HG03565 (cell line): ENCODE results near the gene ABCA10.
"Not testable (repeated sequence)": the region's sequence is repeated elsewhere in the genome, so short reads cannot be mapped to it uniquely, and the experiment has no call there.

ENCODE experiments used
- ATAC-seq: cut with Tn5 transposase; IDR thresholded peaks from one replicate; pipeline ENCODE4 v1.9.1; 2021; ENCODE audit warnings: mild to moderate bottlenecking, moderate library complexity; ENCODE audit not compliant: unreplicated experiment

ABCA10 gene

DNA sequence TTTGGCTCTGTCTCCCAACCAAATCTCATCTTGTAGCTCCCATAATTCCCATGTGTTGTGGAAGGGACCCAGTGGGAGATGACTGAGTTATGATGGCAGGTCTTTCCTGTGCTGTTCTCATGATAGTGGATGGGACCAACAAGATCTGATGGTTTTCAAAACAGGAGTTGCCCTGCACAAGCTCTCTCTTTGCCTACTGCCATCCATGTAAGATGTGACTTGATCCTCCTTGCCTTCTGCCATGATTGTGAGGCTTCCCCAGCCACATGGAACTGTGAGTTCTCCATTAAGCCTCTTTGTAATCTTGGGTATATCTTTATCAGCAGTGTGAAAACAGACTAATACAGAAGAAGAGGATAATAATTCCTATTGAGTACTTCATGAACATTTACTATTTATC lies 60.0 kb downstream of the ABCA10 start:
- ATAC-seq: not testable (repeated sequence)

DNA sequence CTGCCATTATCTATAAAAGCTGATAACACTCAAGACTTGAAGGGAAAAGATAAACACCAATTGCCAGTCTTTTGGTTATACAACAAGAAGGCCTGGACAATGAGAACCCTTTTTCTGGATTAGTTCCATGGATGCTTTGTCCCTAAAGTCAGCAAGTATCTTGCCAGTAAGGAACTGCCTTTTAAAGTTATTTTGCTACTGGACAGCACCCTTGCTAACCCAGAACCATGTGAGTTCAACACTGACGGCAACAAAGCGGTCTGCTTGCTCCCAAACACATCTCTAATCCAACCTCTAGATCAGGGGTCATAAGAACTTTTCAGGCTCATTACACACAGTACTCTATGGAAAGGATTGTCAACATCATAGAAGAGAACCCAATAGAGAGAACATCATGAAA lies 61.7 kb downstream of the ABCA10 start:
- ATAC-seq: no peak

DNA sequence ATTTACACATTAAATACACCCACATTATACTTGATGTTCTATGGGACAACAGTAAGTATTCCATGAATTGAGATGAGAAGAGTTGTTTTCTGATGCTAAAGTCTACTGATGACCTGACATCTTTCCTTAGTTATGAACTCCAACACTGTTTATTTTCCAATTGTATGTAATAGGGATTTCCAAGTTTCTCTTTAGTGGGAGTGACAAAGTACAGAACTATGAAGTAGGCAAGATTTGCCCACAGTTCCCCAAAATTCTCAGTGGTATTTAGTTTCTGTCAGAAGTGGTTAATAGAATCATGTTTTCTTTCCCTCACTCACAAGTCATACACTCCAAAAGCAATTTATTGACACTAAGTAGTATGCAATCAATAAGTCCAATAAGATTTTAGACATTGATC lies 64.4 kb downstream of the ABCA10 start:
- no peak for ATAC-seq

DNA sequence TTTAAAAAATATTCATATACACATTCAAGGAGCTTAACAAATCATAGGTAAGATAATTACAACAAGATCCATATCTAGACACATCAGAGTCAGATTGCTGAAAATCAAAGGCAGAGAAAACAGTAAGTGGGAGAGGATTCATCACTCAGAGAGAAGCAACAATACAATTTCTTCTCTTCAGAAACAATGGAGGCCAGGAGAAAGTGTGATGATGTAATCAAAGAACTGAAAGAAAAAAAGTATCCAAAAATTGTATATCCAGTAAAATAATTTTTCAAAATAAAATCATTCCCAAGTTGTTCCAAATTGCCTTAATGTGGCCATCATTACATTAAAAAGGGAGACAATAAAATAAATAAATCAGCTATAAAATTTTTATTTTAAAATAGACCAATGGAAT lies 69.2 kb downstream of the ABCA10 start:
- ATAC-seq: no peak

DNA sequence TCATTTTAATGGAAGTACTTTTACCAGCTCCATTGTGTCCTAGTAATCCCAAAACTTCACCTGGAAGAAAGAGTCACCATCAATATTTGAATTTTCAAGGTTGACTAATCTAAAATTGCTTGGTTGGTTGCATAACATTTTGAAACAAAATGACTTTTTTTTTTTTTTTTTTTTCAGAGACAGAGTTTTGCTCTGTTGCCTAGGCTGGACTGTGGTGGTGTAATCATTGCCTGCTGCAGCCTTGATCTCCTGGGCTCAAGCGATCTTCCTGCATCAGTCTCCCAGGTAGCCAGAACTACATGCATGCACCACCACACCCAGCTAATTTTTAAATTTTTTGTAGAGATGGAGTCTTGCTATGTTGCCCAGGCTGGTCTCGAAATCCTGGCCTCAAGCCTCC lies 74.4 kb downstream of the ABCA10 start:
- no peak for ATAC-seq

DNA sequence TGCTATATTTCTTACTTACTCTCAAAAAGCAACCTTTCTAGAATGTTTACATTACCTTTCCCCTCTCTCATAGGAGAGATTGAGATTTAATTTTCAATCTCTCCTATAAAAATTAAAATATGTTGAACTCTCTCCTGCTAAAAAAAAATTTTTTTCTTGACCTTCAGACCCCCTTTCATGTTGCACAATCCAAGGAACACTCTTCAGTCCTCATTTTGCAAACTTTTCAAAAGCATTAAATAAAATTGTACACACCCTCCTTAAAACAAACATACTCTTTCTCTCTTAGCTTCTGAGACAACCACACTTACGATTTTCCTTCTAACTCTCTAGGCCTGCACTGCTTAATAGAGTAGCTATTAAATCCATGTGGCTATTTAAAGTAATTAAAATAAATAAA lies 78.3 kb downstream of the ABCA10 start:
- no peak for ATAC-seq

DNA sequence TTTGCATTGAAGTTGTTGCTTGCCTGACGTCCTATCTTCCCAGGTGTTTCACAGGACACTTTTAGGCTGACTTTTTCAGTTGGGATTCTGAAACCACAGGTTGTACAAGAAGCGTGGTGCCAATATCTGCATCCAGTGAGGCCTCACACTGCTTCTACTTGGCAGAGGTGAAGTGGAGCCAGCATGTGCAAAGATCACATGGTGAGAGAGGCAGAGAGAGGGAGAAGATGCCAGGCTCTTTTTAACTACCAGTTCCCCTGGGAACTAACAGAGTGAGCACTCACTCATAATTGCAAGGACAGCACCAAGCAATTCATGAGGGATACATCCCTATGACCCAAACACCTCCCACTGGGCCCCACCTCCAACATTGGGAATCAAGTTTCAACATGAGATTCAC lies 81.2 kb downstream of the ABCA10 start:
- no peak for ATAC-seq

DNA sequence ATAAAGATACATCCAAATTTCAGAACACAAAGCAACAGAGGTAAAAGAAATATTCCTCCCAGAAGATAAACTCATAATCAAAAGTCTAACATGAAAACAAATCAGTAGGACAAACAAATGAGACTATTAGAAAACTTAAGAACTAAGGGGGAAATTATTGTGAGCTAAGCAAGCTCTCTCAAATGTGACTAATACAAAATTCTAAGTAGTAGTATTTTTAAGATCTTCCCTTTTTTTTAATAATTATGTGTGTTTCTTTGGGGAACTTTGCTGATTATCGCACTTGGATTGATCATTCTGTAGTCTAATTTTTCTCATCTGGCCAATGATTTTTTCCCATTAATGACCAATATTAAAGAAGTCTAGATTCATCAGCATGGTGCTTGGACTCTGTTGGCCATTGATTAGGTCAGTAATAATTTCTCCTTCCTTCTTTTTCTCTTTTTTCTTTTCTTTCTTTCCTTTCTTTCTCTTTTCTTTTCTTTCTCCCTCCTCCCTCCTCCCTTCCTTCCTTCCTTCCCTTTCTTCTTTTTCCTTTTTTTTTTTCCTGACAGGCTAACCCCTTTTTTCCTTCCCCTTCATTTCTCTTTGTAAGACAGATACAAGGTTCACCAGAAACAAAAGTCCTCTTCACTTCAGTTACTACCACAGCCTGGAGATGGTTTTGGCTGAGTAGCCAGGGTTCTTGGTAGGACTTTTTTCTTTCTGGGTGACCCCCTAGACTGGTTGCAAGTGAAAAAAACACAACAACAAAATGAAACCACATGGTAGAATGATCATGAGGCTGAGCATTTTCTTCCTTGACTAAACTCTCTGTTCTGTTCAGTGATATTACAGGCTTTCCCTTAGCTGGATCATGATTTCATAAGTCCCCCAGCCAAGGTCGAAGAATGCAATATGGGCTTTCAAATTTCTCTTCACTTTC lies 84.0 kb downstream of the ABCA10 start:
- no peak for ATAC-seq

DNA sequence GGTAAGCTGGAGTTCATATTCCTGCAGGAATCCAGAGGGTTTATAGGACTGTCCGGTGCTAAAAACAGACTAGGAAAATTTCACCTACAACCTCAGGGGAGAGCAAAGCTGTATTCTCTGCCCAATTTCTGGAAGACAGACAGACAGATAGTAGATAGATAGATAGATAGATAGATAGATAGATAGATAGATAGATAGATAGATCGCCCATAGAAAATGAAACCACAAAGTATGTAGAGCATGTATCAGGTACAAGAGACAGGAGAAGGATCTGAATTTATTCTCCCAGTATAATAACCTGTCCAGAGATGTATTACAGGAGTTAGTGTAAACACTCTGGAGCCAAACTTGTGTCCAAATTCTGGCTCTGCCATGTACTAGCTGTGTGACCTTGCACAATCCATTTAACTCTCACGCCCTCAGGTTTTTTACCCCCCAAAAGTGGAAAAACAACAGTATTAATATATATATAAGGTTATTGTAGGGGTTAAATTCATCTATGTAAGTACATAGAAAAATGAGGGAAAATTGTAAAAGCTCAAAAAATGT lies 84.9 kb downstream of the ABCA10 start:
- ATAC-seq: no peak

DNA sequence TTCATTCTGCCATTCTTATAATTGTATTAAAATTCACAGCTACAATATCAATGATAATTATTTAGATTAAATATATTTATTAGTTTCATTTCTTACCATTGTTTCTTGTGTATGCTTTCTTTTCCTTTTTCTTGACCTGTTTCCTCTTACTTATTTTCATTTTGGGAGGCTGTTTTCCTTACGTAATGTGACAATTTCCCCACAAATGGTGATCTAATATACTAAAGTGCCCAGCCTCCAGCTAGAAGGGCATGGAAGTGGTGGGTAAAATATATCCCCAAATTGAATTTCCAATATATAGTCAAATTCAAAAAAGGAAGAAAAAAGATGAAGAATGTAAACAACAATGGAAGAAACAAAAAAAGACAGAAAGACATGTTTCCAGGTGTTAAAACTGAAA lies 85.5 kb downstream of the ABCA10 start:
- no peak for ATAC-seq

DNA sequence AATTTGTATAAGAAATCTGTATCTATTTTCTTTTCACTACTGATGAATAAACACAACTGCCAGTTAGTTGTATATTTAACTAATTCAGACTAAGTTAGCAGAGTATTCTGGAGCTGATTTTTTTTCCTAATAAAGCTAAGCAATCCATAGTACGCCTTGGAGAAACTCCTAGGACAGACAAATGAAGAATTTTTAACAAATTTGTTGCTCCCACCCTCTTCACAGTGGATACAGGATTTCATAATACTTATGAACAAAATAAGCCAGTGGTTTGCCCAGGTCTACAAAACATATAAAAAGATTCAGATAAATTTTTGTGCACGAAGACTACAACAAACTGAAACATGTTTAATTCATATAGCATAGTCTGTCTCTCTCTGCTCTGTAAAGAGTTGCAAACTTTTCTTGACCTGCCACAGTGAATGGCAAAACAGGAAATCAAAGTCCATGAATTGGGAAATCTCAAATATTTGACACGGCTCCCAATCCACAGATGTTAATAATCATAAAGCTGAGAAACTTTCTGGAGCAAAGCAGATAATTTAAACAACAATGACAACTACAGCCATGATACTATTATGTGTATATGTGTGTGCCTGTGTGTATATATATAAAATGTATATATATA lies 86.3 kb downstream of the ABCA10 start:
- ATAC-seq: no peak

DNA sequence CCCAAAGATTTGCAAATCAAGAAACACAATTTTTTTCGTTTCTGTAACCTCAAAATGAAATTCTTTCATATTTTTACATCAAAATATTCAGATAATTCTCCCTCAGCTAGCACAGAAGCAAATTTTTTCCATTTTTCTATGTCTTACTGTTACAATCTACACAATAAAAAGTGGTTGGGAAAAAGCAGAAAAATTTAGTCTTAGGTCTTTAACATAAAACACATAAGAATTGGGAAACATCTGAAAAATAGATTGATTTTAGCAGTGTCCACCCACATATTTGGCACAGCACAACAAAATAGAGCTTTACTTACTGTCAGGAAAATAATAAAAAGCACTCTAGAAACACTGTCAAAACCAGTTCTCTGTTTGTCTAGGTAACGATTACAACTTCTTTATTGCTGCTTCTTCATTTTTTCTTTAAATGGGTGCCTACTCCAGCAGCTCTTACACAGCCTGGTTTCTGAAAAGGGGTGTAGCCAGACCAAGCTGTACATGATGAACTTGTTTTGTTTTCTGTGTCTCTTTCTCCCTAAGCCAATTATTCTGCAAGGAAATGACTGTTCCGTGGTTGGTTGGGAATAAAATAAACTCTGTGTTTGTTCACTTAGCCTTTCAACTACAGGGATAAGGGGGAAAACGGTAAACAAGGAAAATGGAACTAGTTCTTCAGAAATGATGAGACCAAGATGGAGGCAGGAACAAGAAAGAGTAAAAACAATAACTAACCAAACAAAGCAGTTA lies 87.0 kb downstream of the ABCA10 start, which contains the start of gene ABCA6:
Gene ABCA6, minus strand, starts transcription at position 465 of the 744 bp plus-strand sequence. CDS start 1,192 bp downstream, outside the sequence.
- ATAC-seq: no peak

DNA sequence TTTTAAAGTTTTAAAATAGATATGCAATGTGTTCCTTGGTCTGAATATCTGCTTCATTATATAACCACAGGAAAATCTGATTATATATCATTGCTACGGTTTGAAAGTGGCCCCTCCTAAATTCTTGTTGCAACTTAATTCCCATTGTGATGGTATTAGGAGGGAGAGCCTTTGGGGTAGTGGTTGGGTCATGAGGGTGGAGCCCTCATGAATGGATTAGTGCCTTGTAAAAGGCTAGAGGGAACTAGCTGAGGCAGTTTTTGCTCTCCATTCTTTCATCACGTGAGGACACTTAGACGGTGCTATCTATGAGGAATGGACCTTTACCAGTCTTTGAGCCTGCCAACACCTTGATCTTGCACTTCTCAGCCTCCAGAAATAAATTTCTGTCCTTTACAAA lies 94.5 kb downstream of the ABCA10 start:
- ATAC-seq: no peak

DNA sequence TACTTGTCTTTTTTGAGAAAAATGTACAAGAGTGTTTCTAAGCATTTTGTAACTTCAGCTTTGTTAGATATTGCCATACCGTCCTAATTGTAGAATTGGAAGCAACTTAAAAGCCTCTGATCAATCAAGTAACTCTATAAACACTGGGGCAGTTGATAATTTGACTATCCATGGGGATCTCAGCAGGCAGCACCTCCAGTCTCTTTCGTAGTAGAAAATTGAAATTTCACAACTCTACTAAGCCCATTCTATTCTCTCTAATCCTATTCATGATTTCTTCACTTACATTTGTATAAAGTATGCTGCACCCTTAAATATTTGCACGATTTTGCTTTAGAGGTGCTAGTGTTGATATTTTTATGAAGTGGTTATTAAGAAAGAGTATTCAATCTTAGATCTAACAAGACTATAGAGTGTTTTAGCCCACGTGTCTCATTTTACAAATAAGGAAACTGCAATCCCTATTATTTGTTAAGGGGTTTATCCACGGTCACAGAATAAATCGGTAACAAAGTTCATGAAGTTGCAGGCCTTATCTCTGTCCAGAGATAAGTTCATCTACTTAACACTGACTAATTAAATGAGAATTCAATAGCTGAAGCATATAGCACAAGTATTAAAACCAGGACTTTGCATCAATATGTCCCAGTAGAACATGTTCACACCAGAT lies 97.9 kb downstream of the ABCA10 start:
- ATAC-seq: no peak

DNA sequence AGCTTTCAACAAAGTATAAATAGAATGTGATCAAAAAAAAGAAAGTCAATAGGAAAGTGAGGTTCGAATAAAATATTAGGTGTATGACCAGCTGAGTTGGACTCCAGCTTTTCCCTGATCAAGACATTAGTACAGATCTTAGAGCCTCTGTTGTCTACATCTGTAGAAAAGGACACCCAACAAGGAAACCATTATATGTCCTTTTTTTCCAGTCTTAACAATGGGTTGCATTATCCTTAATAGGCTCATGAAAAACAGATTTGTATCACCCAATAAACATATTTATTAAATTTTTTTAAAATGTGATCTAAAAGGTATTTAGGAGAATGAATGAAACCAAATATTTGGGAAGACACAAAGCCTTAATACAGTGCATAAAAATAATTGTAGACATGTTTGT lies 105.0 kb downstream of the ABCA10 start:
- no peak for ATAC-seq

DNA sequence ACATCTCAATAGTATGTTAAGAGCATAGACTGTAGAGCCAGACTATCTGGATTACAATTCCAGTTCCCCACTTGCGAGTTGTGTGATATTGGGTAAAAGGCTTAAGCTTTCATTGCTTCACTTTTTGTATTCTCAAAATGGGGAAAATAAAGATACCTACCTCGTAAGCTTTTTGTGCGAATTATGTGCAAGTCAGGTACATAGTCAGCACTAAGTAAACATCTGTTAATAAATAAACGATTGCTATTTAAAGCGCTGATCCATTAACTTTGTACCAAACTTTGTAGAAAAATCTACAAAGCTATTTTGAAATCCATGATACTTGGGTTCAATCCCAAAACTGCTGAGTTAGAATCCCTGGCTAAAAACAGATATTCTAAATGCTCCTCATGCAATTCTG lies 106.6 kb downstream of the ABCA10 start:
- no peak for ATAC-seq

DNA sequence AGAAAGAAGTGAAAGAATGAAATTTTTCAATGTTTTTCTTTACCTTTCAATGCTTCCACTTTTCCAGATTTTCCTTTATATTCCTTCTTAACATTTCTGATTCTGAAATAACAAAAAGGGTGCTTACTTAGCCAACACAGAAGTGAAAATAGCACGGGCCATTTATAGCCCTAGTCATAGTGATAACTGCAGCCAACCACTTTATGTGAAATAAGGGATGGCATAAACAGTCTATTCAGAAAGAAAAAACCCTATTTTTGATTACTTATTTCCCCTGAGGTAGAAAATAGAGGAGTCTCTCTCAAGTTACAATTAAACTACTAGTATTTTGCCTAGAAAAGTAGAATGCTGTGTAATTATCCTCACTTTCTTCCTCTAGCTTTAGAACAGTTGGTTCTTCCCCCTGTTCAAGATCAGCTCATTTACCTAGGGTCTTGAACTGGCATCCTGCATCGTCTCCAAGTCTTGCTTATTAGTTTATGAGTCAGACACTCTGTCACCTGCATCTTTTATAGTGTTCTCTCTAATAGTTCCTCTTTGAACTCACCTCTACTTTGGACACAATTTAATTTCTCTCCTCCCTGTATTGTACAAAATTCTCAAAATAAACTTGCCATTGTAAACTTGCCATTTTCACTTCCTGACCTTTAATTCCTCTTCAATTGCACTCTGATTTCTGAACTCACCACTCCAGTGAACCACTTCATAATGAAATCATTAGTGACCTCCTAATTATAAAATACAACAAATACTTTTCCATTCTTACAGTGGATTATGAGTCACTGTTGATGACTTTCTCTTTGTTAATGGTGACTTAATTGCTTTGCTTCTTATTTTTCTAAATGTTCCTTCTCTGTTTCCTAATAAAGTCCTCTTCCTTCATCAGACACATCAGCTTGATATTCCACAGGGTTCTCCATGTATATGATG lies 110.5 kb downstream of the ABCA10 start:
- ATAC-seq: peak; percentile 34

DNA sequence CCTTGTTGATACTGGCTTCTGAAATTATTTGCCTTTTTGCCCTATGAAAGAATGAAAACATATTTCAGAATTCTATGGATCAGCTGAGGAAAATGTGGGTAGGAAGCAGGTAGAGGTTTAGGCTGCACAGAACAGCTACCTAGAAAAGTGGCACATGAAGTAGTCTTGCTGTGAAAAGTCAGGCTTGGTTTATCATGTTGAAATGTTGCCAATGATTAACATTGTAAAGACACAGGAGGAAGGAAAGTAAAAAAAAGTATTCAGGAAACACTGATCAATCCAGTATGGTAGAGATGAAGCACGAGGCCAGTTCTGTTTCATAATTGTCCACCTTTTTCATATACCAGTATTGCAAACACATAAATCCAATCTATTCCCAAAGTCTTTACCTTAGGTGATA lies 116.8 kb downstream of the ABCA10 start:
- ATAC-seq: no peak

DNA sequence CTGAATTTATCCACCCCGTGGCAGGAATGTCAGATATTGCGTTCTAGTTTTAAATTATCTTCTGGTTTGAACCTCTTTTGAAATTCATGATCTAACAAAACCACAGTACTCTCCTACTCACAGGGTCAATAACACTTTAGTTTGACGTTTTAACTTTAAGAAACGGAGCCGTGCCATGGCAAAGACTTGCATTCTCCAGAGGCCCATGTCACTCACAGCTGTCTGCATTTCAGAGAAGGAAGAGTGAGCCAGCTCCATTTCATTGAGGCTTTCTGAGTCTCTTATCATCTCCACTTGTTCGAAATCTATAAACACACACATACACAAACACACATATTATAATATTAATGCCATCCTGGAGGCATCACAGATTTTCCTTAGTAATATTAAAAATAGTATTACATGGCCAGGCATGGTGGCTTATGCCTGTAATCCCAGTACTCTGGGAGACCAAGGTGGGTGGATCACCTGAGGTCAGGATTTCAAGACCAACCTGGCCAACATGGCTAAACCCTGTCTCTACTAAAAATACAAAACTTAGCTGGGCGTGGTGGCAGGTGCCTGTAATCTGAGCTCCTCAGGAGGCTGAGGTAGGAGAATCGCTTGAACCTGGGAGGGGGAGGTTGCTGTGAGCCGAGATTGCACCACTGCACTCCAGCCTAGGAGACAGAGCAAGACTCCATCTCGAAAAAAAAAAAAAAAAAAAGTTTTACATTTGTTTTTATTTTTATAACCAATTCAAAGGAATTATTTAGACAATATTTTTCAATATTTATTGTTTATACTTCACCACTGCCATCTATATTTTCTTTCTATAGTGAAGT lies 122.5 kb downstream of the ABCA10 start:
- no peak for ATAC-seq
